Activated T-helper 17 cell treated with anti-CD3 and anti-CD28 coated beads, Interleukin-2, amount 50 U/mL, for 72 hours (primary cell): ENCODE data around the gene SEC14L1. TPM values are rescaled to one million over a fixed set of nuclear protein-coding genes. Genes with fewer than 3 reads are reported as not detected.
A peak's percentile ranks its signal among the peaks of the same experiment; 100 is the strongest.
"Not testable (repeated sequence)": the region's sequence is repeated elsewhere in the genome, so short reads cannot be mapped to it uniquely, and the experiment has no call there.

Experiments
- ATAC-seq: fragments of 150-1000 bp; cut with Tn5 transposase; replicated peaks from 2 replicates; pipeline ENCODE4 v1.10.0; 2021; ENCODE audit warnings: mild to moderate bottlenecking, moderate library complexity
- H3K27ac Mint-ChIP-seq: one replicate; pipeline ENCODE4 v1.8.0; 2022; ENCODE audit warnings: mixed read lengths
- H3K27me3 Mint-ChIP-seq: one replicate; pipeline ENCODE4 v1.8.0; 2022; ENCODE audit warnings: mixed read lengths
- H3K36me3 Mint-ChIP-seq: one replicate; pipeline ENCODE4 v1.8.0; 2022; ENCODE audit warnings: low read depth, mild to moderate bottlenecking, mixed read lengths
- H3K4me1 Mint-ChIP-seq: one replicate; pipeline ENCODE4 v1.8.0; 2022; ENCODE audit warnings: mixed read lengths
- H3K4me3 Mint-ChIP-seq: one replicate; pipeline ENCODE4 v1.8.0; 2022; ENCODE audit warnings: mild to moderate bottlenecking, mixed read lengths
- H3K9me3 Mint-ChIP-seq: one replicate; pipeline ENCODE4 v1.8.0; 2022; ENCODE audit warnings: mixed read lengths
- total RNA-seq, 2 donors: library from RNA; stranded (reverse); gene quantifications; one replicate each; pipeline ENCODE4 v1.2.3, GENCODE V29; 2022

Gene SEC14L1
- total RNA-seq, 2 donors from 2014 or later, result 89.3 to 98.4 TPM

DNA sequence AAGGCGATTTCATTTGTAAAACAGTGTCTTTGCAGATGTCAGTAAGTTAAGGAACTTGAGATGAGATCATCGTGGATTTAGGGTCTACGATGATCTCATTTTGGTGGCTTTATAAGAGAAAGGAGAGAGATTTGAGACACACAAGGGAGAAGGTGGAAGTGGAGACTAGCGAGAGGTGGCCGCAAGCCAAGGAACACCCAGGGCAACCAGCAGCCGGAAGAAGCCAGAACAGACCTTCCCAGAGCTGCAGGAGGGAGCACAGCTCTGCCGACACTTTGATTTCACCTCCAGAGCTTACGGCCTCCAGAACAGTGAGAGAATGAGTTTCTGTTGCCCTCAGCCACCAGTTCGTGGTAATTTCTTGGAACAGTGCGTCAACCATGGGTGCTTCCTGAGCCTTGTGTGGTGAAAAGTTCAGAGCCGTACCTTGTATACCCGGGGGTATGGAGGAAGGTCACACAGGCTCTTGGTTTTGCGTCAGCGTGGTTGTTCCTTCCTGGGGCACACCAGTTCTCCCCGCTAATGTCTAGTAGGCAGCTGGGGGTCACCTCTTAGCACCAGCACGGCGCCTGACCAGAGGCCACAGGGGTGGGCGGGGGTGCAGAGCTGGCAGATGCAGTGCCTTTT lies 12.9 kb upstream of the SEC14L1 start:
- peak; percentile 97 for ATAC-seq
- Mint-ChIP-seq H3K36me3 (no peaks in the 10 kb centered on the region), H3K4me3 (peak overlapping the region; percentile 78), H3K9me3 (no peaks in the 10 kb centered on the region), H3K4me1 (peaks cover 11% of the 10 kb centered on the region), H3K27ac (peak overlapping the region; percentile 93), H3K27me3 (no peaks in the 10 kb centered on the region)

- Mint-ChIP-seq H3K27me3 (no peaks in the 10 kb centered on the region), H3K9me3 (no peaks in the 10 kb centered on the region), H3K4me1 (peaks cover 11% of the 10 kb centered on the region), H3K36me3 (no peaks in the 10 kb centered on the region), H3K27ac (peak overlapping the region; percentile 93), H3K4me3 (peak overlapping the region; percentile 78)
- ATAC-seq, result no peak
Measured at GRCh38 chr17:77128896-77129567, 11.7 kb upstream of the SEC14L1 start.

GRCh38 chr17:77129568-77130301 lies 11.0 kb upstream of the SEC14L1 start:
- ATAC-seq, result no peak
- H3K36me3 Mint-ChIP-seq, result no peaks in the 10 kb centered on the region
- H3K9me3 Mint-ChIP-seq, result no peaks in the 10 kb centered on the region
- H3K27ac Mint-ChIP-seq, result peak overlapping the region; percentile 54
- H3K27me3 Mint-ChIP-seq, result no peaks in the 10 kb centered on the region
- no peak overlapping the region for H3K4me3 Mint-ChIP-seq
- peaks cover 11% of the 10 kb centered on the region for H3K4me1 Mint-ChIP-seq

DNA sequence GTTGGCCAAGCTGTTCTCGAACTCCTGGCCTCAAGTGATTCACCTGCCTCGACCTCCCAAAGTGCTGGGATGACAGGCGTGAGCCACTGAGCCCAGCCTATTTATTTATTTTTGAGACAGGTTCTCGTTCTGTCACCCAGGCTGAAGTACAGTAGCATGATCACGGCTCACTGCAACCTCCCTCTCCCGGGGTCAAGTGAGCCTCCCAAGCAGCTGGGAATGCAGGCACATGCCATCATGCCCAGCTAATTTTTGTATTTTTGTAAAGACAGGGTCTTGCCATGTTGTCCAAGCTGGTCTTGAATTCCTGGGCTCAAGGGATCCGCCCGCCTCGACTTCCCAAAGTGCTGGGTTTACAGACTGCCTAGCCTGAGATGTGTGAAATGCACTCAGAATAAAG lies 10.2 kb upstream of the SEC14L1 start:
- Mint-ChIP-seq H3K4me1 (peaks cover 15% of the 10 kb centered on the region), H3K9me3 (no peaks in the 10 kb centered on the region), H3K36me3 (no peaks in the 10 kb centered on the region), H3K4me3 (no peak overlapping the region), H3K27ac (no peak overlapping the region), H3K27me3 (no peaks in the 10 kb centered on the region)
- ATAC-seq, result no peak

- Mint-ChIP-seq H3K27ac (no peak overlapping the region), H3K4me1 (peaks cover 21% of the 10 kb centered on the region), H3K36me3 (no peaks in the 10 kb centered on the region), H3K27me3 (no peaks in the 10 kb centered on the region), H3K4me3 (no peak overlapping the region), H3K9me3 (peaks cover 4% of the 10 kb centered on the region)
- ATAC-seq, result no peak
Measured at GRCh38 chr17:77131904-77132303, 8.9 kb upstream of the SEC14L1 start.

GRCh38 chr17:77132411-77133086 lies 8.2 kb upstream of the SEC14L1 start:
- no peak overlapping the region for H3K4me3 Mint-ChIP-seq
- no peaks in the 10 kb centered on the region for H3K36me3 Mint-ChIP-seq
- H3K27me3 Mint-ChIP-seq, result no peaks in the 10 kb centered on the region
- H3K4me1 Mint-ChIP-seq, result peaks cover 19% of the 10 kb centered on the region
- no peak overlapping the region for H3K27ac Mint-ChIP-seq
- H3K9me3 Mint-ChIP-seq, result peaks cover 4% of the 10 kb centered on the region
- no peak for ATAC-seq

- H3K27me3 Mint-ChIP-seq, result no peaks in the 10 kb centered on the region
- H3K4me3 Mint-ChIP-seq, result no peak overlapping the region
- H3K27ac Mint-ChIP-seq, result no peak overlapping the region
Measured at GRCh38 chr17:77133087-77133638, 7.6 kb upstream of the SEC14L1 start.

DNA sequence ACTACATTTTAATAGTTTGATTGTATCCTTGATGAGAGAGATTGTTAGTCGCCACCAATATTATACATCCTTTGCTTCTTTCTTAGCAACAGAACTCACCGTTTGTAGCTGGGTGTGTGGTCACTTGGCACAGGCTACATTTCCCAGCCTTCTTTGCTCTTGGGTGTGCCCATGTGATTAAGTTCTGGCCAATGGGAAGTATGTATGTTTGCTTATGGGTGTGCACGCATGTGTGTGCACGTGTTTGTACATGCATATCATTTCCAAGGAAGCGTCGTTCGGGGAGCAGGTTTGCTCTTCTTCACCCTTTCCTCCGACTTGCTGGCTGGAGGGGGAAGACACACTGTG lies 4.4 kb upstream of the SEC14L1 start:
- H3K4me3 Mint-ChIP-seq, result peak overlapping the region; percentile 21
- H3K9me3 Mint-ChIP-seq, result peaks cover 4% of the 10 kb centered on the region
- H3K27ac Mint-ChIP-seq, result peak overlapping the region; percentile 53
- no peak for ATAC-seq
- H3K36me3 Mint-ChIP-seq, result peaks cover 7% of the 10 kb centered on the region
- H3K27me3 Mint-ChIP-seq, result no peaks in the 10 kb centered on the region
- peaks cover 14% of the 10 kb centered on the region for H3K4me1 Mint-ChIP-seq

More at GRCh38 chr17:77133087-77133638, 7.6 kb upstream of the SEC14L1 start:
- Mint-ChIP-seq H3K36me3 (no peaks in the 10 kb centered on the region), H3K9me3 (peaks cover 4% of the 10 kb centered on the region), H3K4me1 (peaks cover 18% of the 10 kb centered on the region)
- ATAC-seq, result no peak

GRCh38 chr17:77137111-77137510 lies 3.7 kb upstream of the SEC14L1 start:
- peak overlapping the region; percentile 78 for H3K27ac Mint-ChIP-seq
- peaks cover 18% of the 10 kb centered on the region for H3K4me1 Mint-ChIP-seq
- H3K4me3 Mint-ChIP-seq, result no peak overlapping the region
- ATAC-seq, result no peak
- peaks cover 14% of the 10 kb centered on the region for H3K36me3 Mint-ChIP-seq
- H3K27me3 Mint-ChIP-seq, result no peaks in the 10 kb centered on the region
- peaks cover 4% of the 10 kb centered on the region for H3K9me3 Mint-ChIP-seq

- ATAC-seq, result peak; percentile 27
- H3K4me1 Mint-ChIP-seq, result peaks cover 25% of the 10 kb centered on the region
- H3K4me3 Mint-ChIP-seq, result peak overlapping the region; percentile 72
- H3K36me3 Mint-ChIP-seq, result peaks cover 22% of the 10 kb centered on the region
- peak overlapping the region; percentile 78 for H3K27ac Mint-ChIP-seq
- H3K27me3 Mint-ChIP-seq, H3K9me3 Mint-ChIP-seq: not testable (repeated sequence)
Measured at GRCh38 chr17:77137886-77138285, 2.9 kb upstream of the SEC14L1 start.

DNA sequence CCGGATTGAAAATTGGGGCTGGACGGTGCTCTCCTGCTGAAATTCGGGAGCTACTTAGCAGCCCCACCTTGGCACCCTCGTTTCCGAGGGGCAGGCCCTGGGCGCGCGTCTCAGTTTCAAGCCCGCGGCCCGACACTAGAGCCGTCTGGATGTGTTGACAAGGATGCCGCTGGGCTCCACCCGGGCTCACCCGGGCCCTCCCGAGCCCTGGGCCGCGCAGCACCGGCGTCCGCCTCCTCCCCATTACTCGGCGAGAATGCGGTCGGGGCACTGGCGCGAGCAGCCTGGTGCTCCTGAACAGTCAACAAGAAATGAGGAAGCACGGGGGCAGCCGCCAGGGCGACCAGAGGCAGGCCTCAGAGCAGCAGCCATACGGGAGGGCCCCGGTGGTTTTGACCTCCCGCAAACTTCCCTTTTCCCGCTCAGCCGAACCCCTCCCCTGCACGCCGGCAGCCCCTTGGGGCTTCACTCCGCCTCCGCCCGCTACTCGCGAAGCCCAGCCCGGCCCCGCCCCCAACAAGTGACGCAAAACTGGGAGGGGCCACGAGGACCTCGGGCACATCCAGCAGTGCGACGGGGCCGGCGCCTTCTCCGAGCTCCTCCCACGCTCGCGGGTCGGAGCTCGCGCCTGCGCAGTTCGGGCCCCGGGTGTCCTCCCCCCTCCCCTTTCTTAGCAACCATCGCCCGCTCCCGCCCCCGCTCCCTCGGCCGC lies 447 bp upstream of the SEC14L1 start:
- Mint-ChIP-seq H3K27me3 (no peaks in the 10 kb centered on the region), H3K4me1 (peaks cover 30% of the 10 kb centered on the region), H3K36me3 (peaks cover 46% of the 10 kb centered on the region), H3K9me3 (peaks cover 4% of the 10 kb centered on the region), H3K27ac (peak overlapping the region; percentile 90), H3K4me3 (peak overlapping the region; percentile 72)
- ATAC-seq, result peak; percentile 73

- H3K36me3 Mint-ChIP-seq, result peaks cover 62% of the 10 kb centered on the region
- H3K9me3 Mint-ChIP-seq, result no peaks in the 10 kb centered on the region
- no peaks in the 10 kb centered on the region for H3K27me3 Mint-ChIP-seq
Measured at GRCh38 chr17:77141846-77142449, 1.2 kb downstream of the SEC14L1 start.

DNA sequence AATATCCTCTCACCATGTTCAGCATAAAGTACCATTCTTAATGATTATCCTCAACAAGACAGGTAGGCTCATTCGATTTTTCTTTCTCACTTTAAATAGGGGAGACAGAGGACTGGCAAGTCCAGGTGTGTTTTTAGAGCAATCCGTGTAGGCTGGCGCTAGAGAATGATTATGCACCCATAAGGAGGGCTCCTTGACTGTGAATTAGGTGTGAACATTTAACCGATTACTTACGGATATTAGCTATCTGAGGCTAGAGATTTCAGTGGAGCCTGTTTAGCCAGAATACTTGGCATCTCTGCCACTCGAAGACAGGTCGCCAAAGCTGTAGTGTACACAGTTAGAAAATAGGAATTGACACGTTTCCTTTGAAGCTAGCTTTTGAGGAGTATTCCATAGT lies 1.9 kb downstream of the SEC14L1 start:
- Mint-ChIP-seq H3K4me1 (peaks cover 44% of the 10 kb centered on the region), H3K9me3 (no peaks in the 10 kb centered on the region), H3K27me3 (no peaks in the 10 kb centered on the region), H3K36me3 (peaks cover 70% of the 10 kb centered on the region), H3K27ac (peak overlapping the region; percentile 89), H3K4me3 (peak overlapping the region; percentile 90)
- ATAC-seq, result no peak

More at GRCh38 chr17:77141846-77142449, 1.2 kb downstream of the SEC14L1 start:
- peak overlapping the region; percentile 90 for H3K4me3 Mint-ChIP-seq
- H3K4me1 Mint-ChIP-seq, result peaks cover 36% of the 10 kb centered on the region
- H3K27ac Mint-ChIP-seq, result peak overlapping the region; percentile 89
- ATAC-seq, result no peak
